Mammary epithelial cell (primary cell): ENCODE data around the gene TRIO.

ENCODE experiments used
- CTCF ChIP-seq, 2 donors: IDR thresholded peaks in 1 of 2; conservative IDR thresholded peaks in 1 of 2; 2 replicates each; pipeline ENCODE4 v1.5.1; 2011 to 2012; ENCODE audit warnings: inconsistent platforms in 2 of 2, low read length in 2 of 2, mild to moderate bottlenecking in 2 of 2, control low read depth in 1 of 2, low read depth in 1 of 2; ENCODE audit not compliant: insufficient read depth in 1 of 2; ENCODE audit errors: extremely low read depth in 1 of 2
- EZH2 ChIP-seq: IDR thresholded peaks from 2 replicates; pipeline ENCODE4 v1.6.1; 2012; ENCODE audit warnings: low read length, inconsistent platforms, borderline replicate concordance

- TF ChIP-seq CTCF (conservative IDR thresholded peaks at IDR 0.05 in 1 of 2, IDR thresholded peaks at IDR 0.05 in 1 of 2; ENCODE audit: extremely low read depth in 1 of 2, insufficient read depth in 1 of 2, low read depth in 1 of 2, low read length in 2 of 2) (no peak), EZH2 (no peak)
These were observed 154.6 kb downstream of the TRIO start for GRCh38 chr5:14297697-14298096.
